ENCODE measurements around the gene TBC1D5.

GRCh38 chr3:17137321-17137826 is 605.1 kb downstream of the TBC1D5 start:
- no peak for TF ChIP-seq EZH2 (IDR thresholded peaks at IDR 0.05)
- TF ChIP-seq POLR2AphosphoS5 (IDR thresholded peaks at IDR 0.05; ENCODE audit: borderline replicate concordance, low read depth, low read length): no peak
- no peak for TF ChIP-seq FOXP2 (optimal IDR thresholded peaks at IDR 0.05; ENCODE audit: control extremely low read depth, extremely low read length, insufficient read depth)
